HFFc6 (cell line): Measurements from ENCODE around the gene CGNL1. TPM values are rescaled to one million over a fixed set of nuclear protein-coding genes. Genes with fewer than 3 reads are reported as not detected.

ENCODE experiments used
- DNase-seq: peaks from one replicate; pipeline ENCODE4 v3.0.0-alpha.2; 2018
- H3K27ac Mint-ChIP-seq: 2 replicates; pipeline ENCODE4 v1.8.0; 2020; ENCODE audit warnings: mild to moderate bottlenecking, mixed read lengths
- H3K27me3 Mint-ChIP-seq: 2 replicates; pipeline ENCODE4 v1.8.0; 2021; ENCODE audit warnings: mild to moderate bottlenecking, moderate library complexity, mixed read lengths; ENCODE audit not compliant: insufficient read depth
- H3K36me3 Mint-ChIP-seq: 2 replicates; pipeline ENCODE4 v1.8.0; 2021; ENCODE audit warnings: low read depth, mixed read lengths
- H3K4me1 Mint-ChIP-seq: 2 replicates; pipeline ENCODE4 v1.8.0; 2020; ENCODE audit warnings: low read depth, mixed read lengths
- H3K4me3 Mint-ChIP-seq: 2 replicates; pipeline ENCODE4 v1.8.0; 2020; ENCODE audit warnings: mild to moderate bottlenecking, moderate library complexity, mixed read lengths
- H3K9me3 Mint-ChIP-seq: 2 replicates; pipeline ENCODE4 v1.8.0; 2020; ENCODE audit warnings: mild to moderate bottlenecking, mixed read lengths
- total RNA-seq, 6 experiments: library from RNA; stranded (reverse); fragmentation: NEBNext Ultra II Directional; extraction: Animal tissue kit (Norgen Biotek cat#: 25700); gene quantifications; 2 replicates in 1 of 6; 3 replicates in 5 of 6; pipeline ENCODE4 v1.2.3, GENCODE V29; 2021
- TF ChIP-seq, protein P1 (sequence below): fragments of 200-600 bp; sonication (generic); IDR thresholded peaks from 2 replicates; pipeline ENCODE4 v1.5.0; 2021; ENCODE audit warnings: antibody characterized with exemption, mild to moderate bottlenecking

CGNL1 gene
- total RNA-seq, 6 experiments from 2014 or later: 0.05 to 0.20 (median 0.10) TPM; not detected in 2

DNA sequence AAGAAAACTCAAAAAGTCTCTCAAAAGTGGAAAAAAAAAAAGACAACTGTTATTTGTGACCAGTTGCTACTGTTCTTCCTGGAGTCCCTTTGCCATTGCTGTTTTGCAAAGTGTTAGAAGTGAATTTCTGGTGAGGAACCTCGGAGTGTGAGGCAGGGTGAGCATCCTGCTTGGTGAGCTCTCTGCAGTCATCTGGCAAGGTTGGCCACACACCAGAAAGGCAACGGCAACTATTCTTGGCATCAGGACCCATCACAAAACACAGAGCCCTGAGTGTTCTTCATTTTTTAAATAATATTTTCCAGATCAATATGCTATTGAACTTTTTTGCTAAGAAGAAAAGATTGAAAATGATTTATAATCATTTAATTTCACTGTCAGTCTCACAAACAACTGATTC, 60.7 kb downstream of the CGNL1 start:
- TF ChIP-seq, protein P1, sequence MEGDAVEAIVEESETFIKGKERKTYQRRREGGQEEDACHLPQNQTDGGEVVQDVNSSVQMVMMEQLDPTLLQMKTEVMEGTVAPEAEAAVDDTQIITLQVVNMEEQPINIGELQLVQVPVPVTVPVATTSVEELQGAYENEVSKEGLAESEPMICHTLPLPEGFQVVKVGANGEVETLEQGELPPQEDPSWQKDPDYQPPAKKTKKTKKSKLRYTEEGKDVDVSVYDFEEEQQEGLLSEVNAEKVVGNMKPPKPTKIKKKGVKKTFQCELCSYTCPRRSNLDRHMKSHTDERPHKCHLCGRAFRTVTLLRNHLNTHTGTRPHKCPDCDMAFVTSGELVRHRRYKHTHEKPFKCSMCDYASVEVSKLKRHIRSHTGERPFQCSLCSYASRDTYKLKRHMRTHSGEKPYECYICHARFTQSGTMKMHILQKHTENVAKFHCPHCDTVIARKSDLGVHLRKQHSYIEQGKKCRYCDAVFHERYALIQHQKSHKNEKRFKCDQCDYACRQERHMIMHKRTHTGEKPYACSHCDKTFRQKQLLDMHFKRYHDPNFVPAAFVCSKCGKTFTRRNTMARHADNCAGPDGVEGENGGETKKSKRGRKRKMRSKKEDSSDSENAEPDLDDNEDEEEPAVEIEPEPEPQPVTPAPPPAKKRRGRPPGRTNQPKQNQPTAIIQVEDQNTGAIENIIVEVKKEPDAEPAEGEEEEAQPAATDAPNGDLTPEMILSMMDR: no peak
- no peaks in the 10 kb centered on the region for H3K36me3 Mint-ChIP-seq
- H3K4me3 Mint-ChIP-seq: no peak overlapping the region
- H3K27ac Mint-ChIP-seq: no peak overlapping the region
- peaks cover 8% of the 10 kb centered on the region for H3K27me3 Mint-ChIP-seq
- no peaks in the 10 kb centered on the region for H3K9me3 Mint-ChIP-seq
- peaks cover 9% of the 10 kb centered on the region for H3K4me1 Mint-ChIP-seq
- no peak for DNase-seq

DNA sequence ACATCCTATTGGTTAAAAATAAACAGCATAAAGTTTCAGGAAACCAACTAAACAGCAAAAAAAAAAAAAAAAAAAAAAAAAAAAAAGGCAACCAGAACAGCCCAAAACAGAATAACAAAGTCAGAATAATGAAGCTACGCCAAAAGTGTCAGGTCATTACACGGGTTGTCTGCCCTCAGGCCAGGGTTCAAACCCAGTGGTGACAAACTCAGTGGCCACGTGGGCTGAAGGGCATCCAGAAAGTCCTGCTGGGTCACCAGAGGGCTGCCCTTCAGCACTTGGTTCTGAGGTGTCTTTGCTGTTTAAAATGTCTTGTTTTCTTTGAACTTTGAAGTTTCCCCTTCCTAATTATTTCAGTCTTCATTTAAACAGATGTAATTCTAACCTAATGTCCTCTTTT, 61.3 kb downstream of the CGNL1 start:
- Mint-ChIP-seq H3K4me1 (peaks cover 9% of the 10 kb centered on the region), H3K9me3 (no peaks in the 10 kb centered on the region), H3K4me3 (no peak overlapping the region), H3K36me3 (no peaks in the 10 kb centered on the region), H3K27ac (no peak overlapping the region), H3K27me3 (peaks cover 6% of the 10 kb centered on the region)
- TF ChIP-seq, protein P1: no peak
- no peak for DNase-seq

DNA sequence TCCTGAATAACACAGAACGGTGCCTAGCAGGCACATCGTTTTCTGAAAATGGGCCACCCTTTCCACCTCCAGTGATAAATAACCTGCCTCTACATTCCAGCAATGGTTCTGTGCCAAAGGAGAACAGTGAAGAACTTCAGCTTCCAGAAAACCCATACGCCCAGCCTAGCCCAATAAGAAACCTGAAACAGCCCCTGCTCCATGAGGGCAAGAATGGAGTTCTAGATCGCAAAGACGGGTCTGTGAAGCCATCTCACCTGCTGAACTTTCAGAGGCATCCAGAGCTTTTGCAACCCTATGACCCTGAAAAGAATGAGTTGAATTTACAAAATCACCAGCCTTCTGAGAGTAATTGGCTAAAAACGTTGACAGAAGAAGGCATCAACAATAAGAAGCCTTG, 61.9 kb downstream of the CGNL1 start:
- Mint-ChIP-seq H3K9me3 (no peaks in the 10 kb centered on the region), H3K27me3 (peaks cover 4% of the 10 kb centered on the region), H3K4me3 (no peak overlapping the region), H3K36me3 (no peaks in the 10 kb centered on the region), H3K27ac (no peak overlapping the region), H3K4me1 (peaks cover 9% of the 10 kb centered on the region)
- TF ChIP-seq, protein P1: no peak
- DNase-seq: no peak

DNA sequence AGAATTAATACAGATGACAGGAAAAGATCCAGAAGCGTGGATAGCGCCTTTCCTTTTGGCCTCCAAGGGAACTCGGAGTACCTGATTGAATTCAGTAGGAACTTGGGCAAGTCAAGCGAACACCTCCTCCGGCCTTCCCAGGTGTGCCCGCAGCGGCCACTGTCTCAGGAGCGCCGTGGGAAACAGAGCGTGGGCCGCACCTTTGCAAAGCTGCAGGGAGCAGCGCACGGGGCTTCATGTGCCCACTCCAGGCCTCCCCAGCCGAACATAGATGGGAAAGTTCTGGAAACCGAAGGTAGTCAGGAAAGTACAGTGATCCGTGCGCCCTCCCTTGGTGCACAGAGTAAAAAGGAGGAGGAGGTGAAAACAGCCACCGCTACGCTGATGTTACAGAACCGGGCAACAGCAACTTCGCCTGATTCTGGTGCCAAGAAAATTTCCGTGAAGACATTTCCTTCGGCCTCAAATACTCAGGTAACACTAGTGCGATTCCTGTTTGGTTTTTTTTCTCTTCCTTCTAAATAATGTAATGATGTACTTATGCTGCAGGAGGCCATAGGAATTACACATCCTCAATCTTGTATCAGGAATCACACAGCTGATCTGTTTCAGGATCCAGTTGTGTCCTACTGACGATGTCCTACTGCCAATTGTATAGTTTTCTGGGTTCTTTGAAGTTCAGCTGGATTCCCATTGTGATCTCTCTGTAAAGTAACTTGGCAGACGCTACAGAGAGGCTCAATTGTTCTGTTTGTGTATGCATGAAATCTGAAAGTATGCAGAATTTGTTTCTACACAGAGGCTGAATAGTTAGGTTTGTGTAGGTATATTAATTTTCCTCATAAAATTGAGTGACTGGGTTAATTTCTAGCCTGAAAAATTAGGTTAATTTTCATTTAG, 63.1 kb downstream of the CGNL1 start:
- H3K27me3 Mint-ChIP-seq: peaks cover 4% of the 10 kb centered on the region
- H3K36me3 Mint-ChIP-seq: no peaks in the 10 kb centered on the region
- peaks cover 9% of the 10 kb centered on the region for H3K4me1 Mint-ChIP-seq
- no peak overlapping the region for H3K27ac Mint-ChIP-seq
- no peak for DNase-seq
- H3K4me3 Mint-ChIP-seq: no peak overlapping the region
- no peaks in the 10 kb centered on the region for H3K9me3 Mint-ChIP-seq
- TF ChIP-seq, protein P1: no peak

DNA sequence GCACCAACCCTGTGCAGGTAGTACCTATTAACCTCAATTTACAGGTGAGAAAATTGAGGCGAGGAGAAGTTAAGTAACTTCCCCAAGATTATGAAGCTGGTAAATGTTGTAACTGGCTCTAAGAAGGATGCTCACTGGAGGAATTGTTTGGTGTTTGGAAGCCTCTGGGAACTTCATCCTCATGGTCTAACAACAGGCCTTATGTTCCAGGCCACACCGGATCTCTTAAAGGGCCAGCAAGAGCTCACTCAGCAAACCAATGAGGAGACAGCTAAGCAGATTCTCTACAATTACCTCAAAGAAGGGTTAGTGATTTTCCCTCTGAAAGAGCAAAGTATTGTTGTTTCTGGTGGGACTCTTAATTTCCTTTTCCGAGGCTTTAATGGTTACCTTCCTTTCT, 63.9 kb downstream of the CGNL1 start:
- DNase-seq: no peak
- no peak overlapping the region for H3K27ac Mint-ChIP-seq
- TF ChIP-seq, protein P1: no peak
- H3K4me3 Mint-ChIP-seq: no peak overlapping the region
- peaks cover 4% of the 10 kb centered on the region for H3K27me3 Mint-ChIP-seq
- no peaks in the 10 kb centered on the region for H3K36me3 Mint-ChIP-seq
- H3K9me3 Mint-ChIP-seq: no peaks in the 10 kb centered on the region
- H3K4me1 Mint-ChIP-seq: peaks cover 11% of the 10 kb centered on the region
